ENCODE measurements around the gene ZNF784.

Gene ZNF784

GRCh38 chr19:55605207-55605636 lies 19.1 kb downstream of the ZNF784 start:
- peak; percentile 97 to 99 (median 99) for DNase-seq (ENCODE audit: low read depth in 2 of 3, low spot score in 1 of 3)

- no peak for DNase-seq (ENCODE audit: low read depth in 2 of 3, low spot score in 1 of 3)
Observed at GRCh38 chr19:55603581-55604292, 20.6 kb downstream of the ZNF784 start.

GRCh38 chr19:55603115-55603514 lies 21.3 kb downstream of the ZNF784 start:
- no peak for DNase-seq (ENCODE audit: low read depth in 2 of 3, low spot score in 1 of 3)

- no peak for DNase-seq (ENCODE audit: low read depth in 2 of 3, low spot score in 1 of 3)
Observed at GRCh38 chr19:55602104-55603001, 22.0 kb downstream of the ZNF784 start.

- no peak for DNase-seq (ENCODE audit: low read depth in 2 of 3, low spot score in 1 of 3)
Observed at GRCh38 chr19:55601084-55601483, 23.3 kb downstream of the ZNF784 start.

GRCh38 chr19:55600662-55601028 lies 23.7 kb downstream of the ZNF784 start:
- DNase-seq (ENCODE audit: low read depth in 2 of 3, low spot score in 1 of 3) = no peak

GRCh38 chr19:55599842-55600661 lies 24.3 kb downstream of the ZNF784 start, which contains the start of gene ZNF524:
Gene ZNF524 (plus strand): TSS chr19:55600288. CDS start chr19:55602113, 1,825 bp downstream.
- DNase-seq (ENCODE audit: low read depth in 2 of 3, low spot score in 1 of 3) = peak; percentile 63 to 80 (median 71)

- DNase-seq (ENCODE audit: low read depth in 2 of 3, low spot score in 1 of 3) = peak; percentile 96 to 97 (median 96)
Observed at GRCh38 chr19:55599468-55599841, 24.9 kb downstream of the ZNF784 start, which contains the start of gene FIZ1. Gene FIZ1 (minus strand): TSS chr19:55599517. CDS start chr19:55597865, 1,652 bp downstream.

GRCh38 chr19:55598719-55599467 lies 25.5 kb downstream of the ZNF784 start:
- DNase-seq (ENCODE audit: low read depth in 2 of 3, low spot score in 1 of 3) = peak; percentile 88 to 99 (median 94)

- DNase-seq (ENCODE audit: low read depth in 2 of 3, low spot score in 1 of 3) = no peak
Observed at GRCh38 chr19:55598034-55598433, 26.3 kb downstream of the ZNF784 start.

- DNase-seq (ENCODE audit: low read depth in 2 of 3, low spot score in 1 of 3) = no peak
Observed at GRCh38 chr19:55597501-55597921, 26.9 kb downstream of the ZNF784 start.

GRCh38 chr19:55596304-55596703 lies 28.1 kb downstream of the ZNF784 start:
- DNase-seq (ENCODE audit: low read depth in 2 of 3, low spot score in 1 of 3) = no peak

- DNase-seq (ENCODE audit: low read depth in 2 of 3, low spot score in 1 of 3) = no peak
Observed at GRCh38 chr19:55594996-55595545, 29.3 kb downstream of the ZNF784 start.

- no peak for DNase-seq (ENCODE audit: low read depth in 2 of 3, low spot score in 1 of 3)
Observed at GRCh38 chr19:55593096-55593772, 31.1 kb downstream of the ZNF784 start.

- no peak for DNase-seq (ENCODE audit: low read depth in 2 of 3, low spot score in 1 of 3)
Observed at GRCh38 chr19:55592391-55593090, 31.8 kb downstream of the ZNF784 start.

- no peak for DNase-seq (ENCODE audit: low read depth in 2 of 3, low spot score in 1 of 3)
Observed at GRCh38 chr19:55591555-55591954, 32.8 kb downstream of the ZNF784 start.

- DNase-seq (ENCODE audit: low read depth in 2 of 3, low spot score in 1 of 3) = no peak
Observed at GRCh38 chr19:55590617-55591016, 33.7 kb downstream of the ZNF784 start.

- no peak for DNase-seq (ENCODE audit: low read depth in 2 of 3, low spot score in 1 of 3)
Observed at GRCh38 chr19:55590109-55590508, 34.3 kb downstream of the ZNF784 start.

- DNase-seq (ENCODE audit: low read depth in 2 of 3, low spot score in 1 of 3) = no peak
Observed at GRCh38 chr19:55588738-55589137, 35.6 kb downstream of the ZNF784 start.
